ENCODE data around the gene DMKN. TPM values are rescaled to one million over a fixed set of nuclear protein-coding genes. Genes with fewer than 3 reads are reported as not detected.

Gene DMKN
- total RNA-seq, 3 donors from 2014 or later (not counting 1 experiment from before 2014, with no cell fraction given) = 10.7 to 15.3 (median 11.3) TPM

DNA sequence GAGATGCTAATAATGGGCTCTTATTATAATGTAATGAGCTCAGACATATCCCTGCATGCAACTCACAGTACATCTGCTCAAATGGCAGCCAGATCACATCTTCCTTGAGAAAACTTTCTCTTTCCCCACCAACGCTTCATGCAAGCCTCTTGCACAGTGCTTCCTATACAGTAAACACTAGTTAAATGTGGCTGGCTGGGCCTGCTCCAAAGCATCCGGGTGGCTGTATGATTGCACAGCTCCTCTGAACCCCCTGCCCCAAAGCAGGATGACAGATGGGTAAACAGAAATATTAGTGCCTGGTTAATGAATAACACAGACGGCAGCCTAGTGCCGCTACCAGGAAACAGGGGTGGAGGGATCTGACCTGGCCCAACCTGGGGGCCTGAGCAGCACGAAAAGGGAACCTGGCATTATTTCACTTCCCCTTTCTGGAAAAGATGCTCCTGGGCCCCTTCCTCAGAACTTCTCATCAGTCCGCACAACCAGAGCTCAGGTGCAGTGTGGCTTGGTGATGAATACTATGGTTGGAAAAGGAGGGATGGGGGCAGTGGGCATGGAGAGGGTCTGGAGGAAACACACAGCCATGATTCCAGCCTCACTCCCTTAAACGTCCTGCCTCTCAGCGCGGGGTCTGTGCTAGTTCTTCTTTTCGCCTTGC is 54.6 kb downstream of the DMKN start:
- intact Hi-C loops (cut with micrococcal nuclease) = no loop called here
- Histone ChIP-seq H3K9me3 (ENCODE audit: control insufficient read depth, insufficient read depth, low read length) (no peaks in the 10 kb centered on the region), H3K27me3 (ENCODE audit: control insufficient read depth, insufficient read depth, low read length) (no peaks in the 10 kb centered on the region), H3K27ac (ENCODE audit: low read length) (no peak overlapping the region), H3K4me1 (ENCODE audit: control insufficient read depth, insufficient read depth, low read length) (peaks cover 60% of the 10 kb centered on the region), H3K4me3 (ENCODE audit: low read length) (no peak overlapping the region), H3K36me3 (ENCODE audit: control insufficient read depth, insufficient read depth, low read length) (no peaks in the 10 kb centered on the region)
- TF ChIP-seq, protein P1, sequence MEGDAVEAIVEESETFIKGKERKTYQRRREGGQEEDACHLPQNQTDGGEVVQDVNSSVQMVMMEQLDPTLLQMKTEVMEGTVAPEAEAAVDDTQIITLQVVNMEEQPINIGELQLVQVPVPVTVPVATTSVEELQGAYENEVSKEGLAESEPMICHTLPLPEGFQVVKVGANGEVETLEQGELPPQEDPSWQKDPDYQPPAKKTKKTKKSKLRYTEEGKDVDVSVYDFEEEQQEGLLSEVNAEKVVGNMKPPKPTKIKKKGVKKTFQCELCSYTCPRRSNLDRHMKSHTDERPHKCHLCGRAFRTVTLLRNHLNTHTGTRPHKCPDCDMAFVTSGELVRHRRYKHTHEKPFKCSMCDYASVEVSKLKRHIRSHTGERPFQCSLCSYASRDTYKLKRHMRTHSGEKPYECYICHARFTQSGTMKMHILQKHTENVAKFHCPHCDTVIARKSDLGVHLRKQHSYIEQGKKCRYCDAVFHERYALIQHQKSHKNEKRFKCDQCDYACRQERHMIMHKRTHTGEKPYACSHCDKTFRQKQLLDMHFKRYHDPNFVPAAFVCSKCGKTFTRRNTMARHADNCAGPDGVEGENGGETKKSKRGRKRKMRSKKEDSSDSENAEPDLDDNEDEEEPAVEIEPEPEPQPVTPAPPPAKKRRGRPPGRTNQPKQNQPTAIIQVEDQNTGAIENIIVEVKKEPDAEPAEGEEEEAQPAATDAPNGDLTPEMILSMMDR (IDR thresholded peaks at IDR 0.05) = no peak
- Mint-ChIP-seq H3K27ac (peak overlapping the region in 1 of 2 donors; percentile 58), H3K36me3 (no peaks in the 10 kb centered on the region), H3K4me3 (no peak overlapping the region), H3K27me3 (ENCODE audit: low read depth in 2 of 2) (no peaks in the 10 kb centered on the region), H3K9me3 (no peaks in the 10 kb centered on the region), H3K4me1 (peaks cover 21 to 30% of the 10 kb centered on the region in 2 donors)
- ATAC-seq (no peak), DNase-seq (no peak)
- 37% methylated on average over 9 of the region's 10 CpGs for WGBS (ENCODE audit: insufficient coverage)

- H3K36me3 Mint-ChIP-seq = no peaks in the 10 kb centered on the region
- Histone ChIP-seq H3K4me1 (ENCODE audit: control insufficient read depth, insufficient read depth, low read length) (peaks cover 54% of the 10 kb centered on the region), H3K36me3 (ENCODE audit: control insufficient read depth, insufficient read depth, low read length) (no peaks in the 10 kb centered on the region), H3K9me3 (ENCODE audit: control insufficient read depth, insufficient read depth, low read length) (no peaks in the 10 kb centered on the region), H3K27ac (ENCODE audit: low read length) (no peak overlapping the region), H3K4me3 (ENCODE audit: low read length) (no peak overlapping the region), H3K27me3 (ENCODE audit: control insufficient read depth, insufficient read depth, low read length) (no peaks in the 10 kb centered on the region)
- DNase-seq (no peak), ATAC-seq (no peak)
- 74% methylated on average over 1 of the region's 1 CpG for WGBS (ENCODE audit: insufficient coverage)
- TF ChIP-seq, protein P1 (IDR thresholded peaks at IDR 0.05) = no peak
- no peaks in the 10 kb centered on the region for H3K27me3 Mint-ChIP-seq (ENCODE audit: low read depth in 2 of 2)
- H3K27ac Mint-ChIP-seq = peak overlapping the region in 1 of 2 donors; percentile 58
- no peaks in the 10 kb centered on the region for H3K9me3 Mint-ChIP-seq
- no peak overlapping the region for H3K4me3 Mint-ChIP-seq
- intact Hi-C loops (cut with micrococcal nuclease) = no loop called here
- H3K4me1 Mint-ChIP-seq = peaks cover 16 to 26% of the 10 kb centered on the region in 2 donors
Measured at GRCh38 chr19:35458192-35458591, 55.3 kb downstream of the DMKN start.

GRCh38 chr19:35457173-35457572 is 56.3 kb downstream of the DMKN start:
- Mint-ChIP-seq H3K27me3 (ENCODE audit: low read depth in 2 of 2) (no peaks in the 10 kb centered on the region), H3K36me3 (no peaks in the 10 kb centered on the region), H3K27ac (no peak overlapping the region), H3K4me1 (peaks cover 6 to 15% of the 10 kb centered on the region in 2 donors), H3K9me3 (no peaks in the 10 kb centered on the region), H3K4me3 (no peak overlapping the region)
- TF ChIP-seq, protein P1 (IDR thresholded peaks at IDR 0.05) = no peak
- no peak for ATAC-seq
- Histone ChIP-seq H3K27me3 (ENCODE audit: control insufficient read depth, insufficient read depth, low read length) (no peaks in the 10 kb centered on the region), H3K27ac (ENCODE audit: low read length) (no peak overlapping the region), H3K4me1 (ENCODE audit: control insufficient read depth, insufficient read depth, low read length) (peaks cover 44% of the 10 kb centered on the region), H3K4me3 (ENCODE audit: low read length) (no peak overlapping the region), H3K36me3 (ENCODE audit: control insufficient read depth, insufficient read depth, low read length) (no peaks in the 10 kb centered on the region), H3K9me3 (ENCODE audit: control insufficient read depth, insufficient read depth, low read length) (no peaks in the 10 kb centered on the region)
- DNase-seq = no peak
- 81% methylated on average over 5 of the region's 5 CpGs for WGBS (ENCODE audit: insufficient coverage)
- intact Hi-C loops (cut with micrococcal nuclease) = no loop called here

Measured in natural killer cell (primary cell).